Measurements from ENCODE around the gene LMTK2. TPM values are rescaled to one million over a fixed set of nuclear protein-coding genes. Genes with fewer than 3 reads are reported as not detected.

LMTK2 gene
- total and polyA plus RNA-seq, 2 donors (not counting 1 experiment from before 2014, with no cell fraction given), result 4.9 to 13.1 TPM

- Histone ChIP-seq H3K79me2 (ENCODE audit: control insufficient read depth, insufficient read depth, low read length) (no peaks in the 10 kb centered on the region), H2AFZ (ENCODE audit: insufficient read depth, low read depth, low read length, poor library complexity, severe bottlenecking) (no peak overlapping the region), H4K20me1 (ENCODE audit: control insufficient read depth, insufficient read depth, low read length, poor library complexity, severe bottlenecking) (no peaks in the 10 kb centered on the region), H3K27me3 (replicated peaks in 1 of 4; ENCODE audit: control extremely low read depth in 1 of 4, control insufficient read depth in 3 of 4, insufficient read depth in 4 of 4, low read length in 3 of 4) (peaks cover 0 to 20% (median 0%) of the 10 kb centered on the region in 4 experiments), H3K36me3 (replicated peaks in 1 of 2; ENCODE audit: control extremely low read depth in 1 of 2, control insufficient read depth in 1 of 2, extremely low read depth in 1 of 2, insufficient read depth in 2 of 2, low read length in 1 of 2) (no peaks in the 10 kb centered on the region), H3K4me1 (ENCODE audit: control insufficient read depth in 2 of 2, insufficient read depth in 2 of 2, low read length in 2 of 2) (no peaks in the 10 kb centered on the region), H3K4me3 (ENCODE audit: control extremely low read depth in 1 of 5, extremely low read depth in 1 of 5, insufficient read depth in 1 of 5, low read depth in 2 of 5, low read length in 4 of 5) (no peak overlapping the region), H3K4me2 (replicated peaks; ENCODE audit: low read depth, low read length, poor library complexity, severe bottlenecking) (no peak overlapping the region), H3K9me3 (ENCODE audit: control extremely low read depth in 1 of 3, control insufficient read depth in 2 of 3, insufficient read depth in 1 of 3, low read length in 2 of 3) (peaks cover 0 to 4% (median 3%) of the 10 kb centered on the region in 3 donors), H3K27ac (ENCODE audit: low read length in 2 of 2) (no peak overlapping the region), H3K9ac (ENCODE audit: low read length) (no peak overlapping the region)
- intact Hi-C loops (cut with micrococcal nuclease), result no loop called here
- no peaks in the 10 kb centered on the region for H3K4me1 Mint-ChIP-seq
- peaks cover 6% of the 10 kb centered on the region for H3K9me3 Mint-ChIP-seq (ENCODE audit: insufficient read depth)
- peaks cover 26% of the 10 kb centered on the region for H3K27me3 Mint-ChIP-seq
- no peak overlapping the region for H3K27ac Mint-ChIP-seq
- no peak for TF ChIP-seq EZH2 (IDR thresholded peaks at IDR 0.05; ENCODE audit: borderline replicate concordance, insufficient read depth, low read depth, low read length, poor library complexity, severe bottlenecking)
- no peak for TF ChIP-seq CTCF (IDR thresholded peaks at IDR 0.05)
- ChIA-PET POLR2A (no interaction called here), CTCF (no interaction called here)
- DNase-seq (no peak), ATAC-seq (ENCODE audit: low read depth) (no peak)
- 75% methylated on average over 2 of the region's 4 CpGs for WGBS (ENCODE audit: insufficient coverage)
- H3K4me3 Mint-ChIP-seq, result no peak overlapping the region
These were observed 16.5 kb upstream of the LMTK2 start for GRCh38 chr7:98090116-98090515.

- peaks cover 26% of the 10 kb centered on the region for H3K27me3 Mint-ChIP-seq
These were observed 15.6 kb upstream of the LMTK2 start for GRCh38 chr7:98091061-98091460.

More at GRCh38 chr7:98091061-98091460, 15.6 kb upstream of the LMTK2 start:
- peaks cover 10% of the 10 kb centered on the region for H3K9me3 Mint-ChIP-seq (ENCODE audit: insufficient read depth)
- no peak overlapping the region for H3K4me3 Mint-ChIP-seq
- H3K4me1 Mint-ChIP-seq, result no peaks in the 10 kb centered on the region
- no peaks in the 10 kb centered on the region for H3K4me1 ChIP-seq (ENCODE audit: control insufficient read depth in 2 of 2, insufficient read depth in 2 of 2, low read length in 2 of 2)
- POLR2A ChIA-PET, result no interaction called here
- TF ChIP-seq EZH2 (IDR thresholded peaks at IDR 0.05; ENCODE audit: borderline replicate concordance, insufficient read depth, low read depth, low read length, poor library complexity, severe bottlenecking), result no peak
- TF ChIP-seq CTCF (IDR thresholded peaks at IDR 0.05), result no peak
- H4K20me1 ChIP-seq (ENCODE audit: control insufficient read depth, insufficient read depth, low read length, poor library complexity, severe bottlenecking), result no peaks in the 10 kb centered on the region
- no peaks in the 10 kb centered on the region for H3K79me2 ChIP-seq (ENCODE audit: control insufficient read depth, insufficient read depth, low read length)
- H3K27ac ChIP-seq (ENCODE audit: low read length in 2 of 2), result no peak overlapping the region
- H3K4me2 ChIP-seq (replicated peaks; ENCODE audit: low read depth, low read length, poor library complexity, severe bottlenecking), result no peak overlapping the region
- no peak overlapping the region for H3K9ac ChIP-seq (ENCODE audit: low read length)
- intact Hi-C loops (cut with micrococcal nuclease), result no loop called here
- no peaks in the 10 kb centered on the region for H3K36me3 ChIP-seq (replicated peaks in 1 of 2; ENCODE audit: control extremely low read depth in 1 of 2, control insufficient read depth in 1 of 2, extremely low read depth in 1 of 2, insufficient read depth in 2 of 2, low read length in 1 of 2)
- H3K27ac Mint-ChIP-seq, result no peak overlapping the region
- CTCF ChIA-PET, result no interaction called here
- DNase-seq, result no peak
- no peak for ATAC-seq (ENCODE audit: low read depth)
- H2AFZ ChIP-seq (ENCODE audit: insufficient read depth, low read depth, low read length, poor library complexity, severe bottlenecking), result no peak overlapping the region
- WGBS (ENCODE audit: insufficient coverage), result 100% methylated on average over 1 of the region's 2 CpGs
- H3K9me3 ChIP-seq (ENCODE audit: control extremely low read depth in 1 of 3, control insufficient read depth in 2 of 3, insufficient read depth in 1 of 3, low read length in 2 of 3), result peaks cover 0 to 9% (median 4%) of the 10 kb centered on the region in 3 donors
- H3K27me3 ChIP-seq (replicated peaks in 1 of 4; ENCODE audit: control extremely low read depth in 1 of 4, control insufficient read depth in 3 of 4, insufficient read depth in 4 of 4, low read length in 3 of 4), result peaks cover 0 to 16% (median 0%) of the 10 kb centered on the region in 4 experiments
- H3K4me3 ChIP-seq (ENCODE audit: control extremely low read depth in 1 of 5, extremely low read depth in 1 of 5, insufficient read depth in 1 of 5, low read depth in 2 of 5, low read length in 4 of 5), result no peak overlapping the region

Measured in B cell (primary cell).